HK-2 (cell line): ENCODE results near the gene DHX38.
"Not testable (repeated sequence)": the region's sequence is repeated elsewhere in the genome, so short reads cannot be mapped to it uniquely, and the experiment has no call there.

Experiments used
- DNase-seq: peaks from one replicate; pipeline ENCODE4 v3.0.0-alpha.2; 2018; ENCODE audit not compliant: unreplicated experiment

The DHX38 gene

DNA sequence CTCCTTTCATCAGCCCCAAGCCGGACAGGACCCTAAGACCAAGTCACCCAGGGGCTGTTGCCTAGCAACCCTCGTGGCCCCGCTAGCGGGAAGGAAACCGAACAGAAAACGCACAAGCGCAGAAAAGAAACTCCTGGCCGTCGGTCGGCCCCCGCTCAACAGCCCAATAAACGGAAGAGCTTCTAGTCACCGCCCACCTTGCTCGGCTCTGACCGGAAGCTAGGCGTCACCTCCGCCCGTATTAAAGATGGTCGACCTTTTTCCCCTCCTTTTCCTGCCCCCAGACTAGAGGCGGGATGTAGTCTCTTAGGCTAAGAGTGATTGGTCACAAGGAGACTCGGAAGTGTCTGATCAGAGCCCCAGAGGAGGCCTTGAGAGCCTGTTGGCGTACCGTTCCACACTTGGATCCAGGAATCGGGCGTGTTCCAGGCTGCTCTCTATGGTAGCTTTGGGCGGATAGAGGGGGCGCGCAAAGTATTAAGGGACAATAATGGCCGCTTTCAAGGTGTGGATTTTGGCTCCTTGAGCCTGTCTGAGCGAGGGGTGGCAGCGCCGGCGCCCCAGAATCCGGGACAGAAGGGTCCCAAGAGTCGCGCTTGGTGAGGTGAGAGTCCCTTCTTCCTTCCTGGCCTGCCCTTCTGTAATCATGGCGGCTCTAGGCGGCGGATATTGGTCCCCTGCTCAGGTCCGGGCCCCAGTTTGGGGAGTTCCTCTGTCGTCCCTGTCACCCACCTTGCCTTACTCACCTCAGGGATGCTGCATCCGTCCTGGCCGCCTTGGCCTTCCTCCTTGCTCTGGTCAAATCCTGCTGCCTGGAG is at the start of gene DHX38, which contains the start of gene TXNL4B:
TSS of gene DHX38 (plus strand) at position 400 of the 818 bp plus-strand sequence. CDS start 2,311 bp downstream, outside the sequence.
TSS of gene TXNL4B (minus strand) at position 173 of the 818 bp plus-strand sequence. CDS start 2,871 bp downstream, outside the sequence.
- peak; percentile 90 for DNase-seq

DNA sequence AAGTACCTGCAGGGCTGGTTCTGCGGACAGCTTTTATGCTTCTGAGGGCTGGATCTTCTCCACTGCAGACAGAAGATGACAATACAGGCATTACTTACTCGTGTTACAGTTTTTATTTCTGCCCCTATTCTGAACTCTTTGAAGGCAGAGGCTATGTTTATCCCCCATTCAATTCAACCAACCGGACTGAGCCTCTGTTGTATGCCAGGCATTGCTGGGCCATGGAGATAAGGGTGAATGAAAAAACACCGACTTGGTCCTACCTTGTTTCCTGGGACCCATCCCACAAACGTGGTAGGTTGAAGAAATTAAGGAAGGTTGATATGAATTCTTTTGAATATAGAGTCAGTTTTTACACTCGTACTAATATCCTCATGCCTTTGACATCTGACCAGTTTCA is 49.4 kb upstream of the DHX38 start:
- no peak for DNase-seq

DNA sequence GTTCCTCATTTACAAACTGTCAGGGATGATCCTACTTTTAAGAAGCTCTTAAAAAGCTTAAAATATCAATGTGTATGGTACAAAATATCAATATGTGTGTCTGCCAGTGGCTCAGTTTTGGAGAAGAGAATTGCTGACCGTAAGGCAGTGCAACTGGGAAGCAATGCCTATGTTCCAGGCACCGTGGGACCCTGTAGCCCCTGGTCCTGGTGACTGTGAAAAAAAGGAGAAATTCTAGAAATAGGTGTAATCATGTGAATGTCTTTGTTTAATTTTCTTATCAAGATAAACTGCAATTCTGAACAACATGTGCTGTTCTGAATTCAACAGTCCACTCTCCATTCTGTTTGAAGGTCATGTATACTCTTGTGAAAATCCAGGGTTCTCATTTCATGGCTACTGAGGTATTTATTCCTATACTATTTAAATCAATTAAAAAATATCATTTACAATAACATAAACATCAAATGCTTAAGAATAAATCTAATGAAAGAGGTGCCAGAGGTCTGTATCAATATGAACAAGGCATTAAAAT is 48.8 kb upstream of the DHX38 start:
- no peak for DNase-seq

DNA sequence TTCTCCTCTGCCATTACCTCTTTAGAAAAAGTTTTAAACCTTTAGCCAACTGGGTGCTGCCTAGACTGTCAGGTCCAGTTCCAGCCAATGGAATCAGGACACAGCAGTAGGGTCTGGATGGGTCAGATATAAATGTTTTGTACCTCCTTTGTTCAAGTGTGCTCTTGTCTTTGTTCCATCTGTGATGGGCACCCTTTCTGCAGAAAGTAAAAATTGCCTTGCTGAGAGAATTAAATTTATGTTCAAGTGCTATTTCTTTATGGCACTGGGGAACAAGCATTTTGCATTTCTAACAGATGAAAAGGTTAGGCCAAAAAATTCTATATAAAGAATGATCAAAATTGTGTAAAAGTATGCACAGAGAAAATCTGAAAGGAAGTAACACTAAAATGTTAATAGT is 44.5 kb upstream of the DHX38 start:
- no peak for DNase-seq

DNA sequence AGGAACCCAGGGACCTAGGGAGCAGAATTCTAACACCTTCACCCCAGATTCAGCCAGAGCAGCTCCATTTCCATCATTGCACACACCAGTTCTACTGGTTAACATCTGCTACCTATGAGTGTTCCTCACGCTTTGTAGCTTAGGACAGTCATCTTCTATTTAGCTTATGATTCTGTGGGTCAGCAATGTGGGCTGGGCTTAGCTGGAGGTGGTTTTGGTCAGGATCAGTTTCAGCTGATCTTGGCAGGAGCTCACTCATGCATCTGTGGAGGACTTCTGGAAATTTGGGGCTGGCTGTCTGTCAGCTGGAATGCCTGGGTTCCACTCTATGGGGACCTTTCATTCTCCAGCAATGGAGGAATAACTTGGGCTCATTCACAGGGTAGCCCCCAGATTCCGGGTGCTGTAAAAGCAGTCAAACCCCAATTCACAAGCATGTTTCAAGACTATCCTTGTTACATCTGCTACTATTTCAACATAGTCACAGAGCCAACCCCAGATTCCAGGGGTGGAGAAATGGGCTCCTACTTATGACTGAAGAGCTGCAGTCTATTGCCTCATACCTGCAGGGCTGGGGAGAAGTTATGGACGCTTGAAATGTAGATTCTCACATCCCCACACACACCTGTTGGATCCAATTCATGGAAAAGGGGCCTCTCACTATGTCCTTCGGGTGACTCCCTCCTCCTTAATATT is 42.7 kb upstream of the DHX38 start:
- no peak for DNase-seq

DNA sequence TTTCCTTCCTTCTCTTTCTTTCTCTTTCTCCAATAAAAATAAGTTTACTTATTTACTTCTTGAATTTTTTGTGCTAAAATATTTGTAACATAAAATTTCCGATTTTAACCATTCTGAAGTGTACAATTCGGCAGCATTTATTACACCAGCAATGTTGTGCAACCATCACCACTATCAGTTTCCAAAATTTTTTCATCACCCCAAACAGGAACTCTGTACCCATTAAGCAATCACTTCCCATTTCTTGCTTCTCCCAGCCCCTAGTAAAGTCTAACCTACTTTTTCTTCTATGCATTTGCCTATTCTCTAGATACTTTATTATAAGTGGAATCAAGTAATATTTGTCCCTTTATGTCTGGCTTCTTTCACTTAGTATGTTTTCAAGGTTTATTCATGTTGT is 41.8 kb upstream of the DHX38 start:
- no peak for DNase-seq

DNA sequence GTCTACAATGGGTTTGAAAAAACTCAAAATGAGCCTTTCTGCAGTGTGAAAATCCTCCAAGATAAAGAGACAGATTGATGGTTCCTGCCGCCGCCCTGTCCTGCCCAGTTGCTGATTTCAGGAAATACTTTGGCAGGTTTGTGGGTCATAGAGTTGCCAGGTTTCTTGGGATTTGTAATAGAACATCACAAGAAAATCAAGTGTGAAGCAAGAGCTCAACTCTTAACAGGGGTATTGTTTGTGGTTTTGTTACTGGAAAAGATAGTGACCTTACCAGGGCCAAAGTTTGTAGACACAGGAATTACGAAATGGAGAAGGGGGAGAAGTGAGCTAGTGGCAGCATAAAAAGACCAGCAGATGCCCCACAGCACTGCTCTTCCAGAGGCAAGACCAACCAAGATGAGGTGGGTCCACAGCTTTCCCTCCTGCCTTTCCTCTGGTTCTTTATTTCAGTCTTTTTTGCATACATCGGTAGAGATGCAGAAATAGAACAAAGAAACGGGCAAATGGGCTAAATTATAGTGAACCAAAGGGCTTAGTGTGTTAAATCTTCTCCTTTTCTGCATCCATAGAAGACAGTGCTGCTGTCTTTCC is 39.3 kb upstream of the DHX38 start, which contains the start of gene HP:
TSS of gene HP (plus strand) at position 252 of the 594 bp plus-strand sequence. CDS start at position 400, 148 bp downstream.
- DNase-seq: not testable (repeated sequence)

DNA sequence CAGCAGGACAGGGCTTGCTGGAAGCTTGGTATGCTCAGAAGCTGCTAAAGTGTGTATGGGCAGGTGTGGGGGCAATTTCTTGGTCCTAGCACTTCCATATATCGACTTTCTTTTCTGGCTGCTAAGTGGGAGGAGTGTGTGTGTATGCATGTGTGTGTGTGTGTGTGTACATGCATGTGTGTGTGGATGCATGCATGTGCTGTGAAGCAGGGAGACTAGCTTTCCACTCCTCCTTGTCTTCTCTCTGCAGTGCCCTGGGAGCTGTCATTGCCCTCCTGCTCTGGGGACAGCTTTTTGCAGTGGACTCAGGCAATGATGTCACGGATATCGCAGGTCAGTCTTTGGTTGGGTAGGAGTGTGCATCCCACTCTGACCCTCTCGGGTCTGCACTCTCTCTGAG is 37.7 kb upstream of the DHX38 start:
- no peak for DNase-seq

DNA sequence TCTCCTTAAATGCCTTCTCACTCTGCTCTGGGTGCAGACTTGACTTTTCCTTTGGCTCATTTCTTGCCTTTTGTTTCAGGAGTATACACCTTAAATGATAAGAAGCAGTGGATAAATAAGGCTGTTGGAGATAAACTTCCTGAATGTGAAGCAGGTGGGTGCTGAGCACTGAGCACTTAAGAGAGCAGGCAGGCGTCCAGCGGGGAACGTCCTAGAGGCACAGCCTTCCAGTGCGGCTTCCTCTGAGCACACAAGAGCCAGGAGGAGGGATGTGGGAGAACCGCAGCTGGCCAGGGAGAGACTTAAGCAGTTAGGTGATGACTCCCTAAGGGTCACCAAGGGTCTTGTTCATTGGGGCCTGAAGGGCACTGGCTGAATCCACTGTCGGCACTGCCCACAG is 36.3 kb upstream of the DHX38 start:
- not testable (repeated sequence) for DNase-seq

DNA sequence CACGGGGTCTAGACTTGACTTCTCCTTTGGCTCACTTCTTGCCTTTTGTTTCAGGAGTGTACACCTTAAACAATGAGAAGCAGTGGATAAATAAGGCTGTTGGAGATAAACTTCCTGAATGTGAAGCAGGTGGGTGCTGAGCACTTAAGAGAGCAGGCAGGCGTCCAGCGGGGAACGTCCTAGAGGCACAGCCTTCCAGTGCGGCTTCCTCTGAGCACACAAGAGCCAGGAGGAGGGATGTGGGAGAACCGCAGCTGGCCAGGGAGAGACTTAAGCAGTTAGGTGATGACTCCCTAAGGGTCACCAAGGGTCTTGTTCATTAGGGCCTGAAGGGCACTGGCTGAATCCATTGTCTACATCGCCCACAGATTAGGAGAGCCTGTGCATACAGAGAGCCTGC is 34.6 kb upstream of the DHX38 start:
- not testable (repeated sequence) for DNase-seq

DNA sequence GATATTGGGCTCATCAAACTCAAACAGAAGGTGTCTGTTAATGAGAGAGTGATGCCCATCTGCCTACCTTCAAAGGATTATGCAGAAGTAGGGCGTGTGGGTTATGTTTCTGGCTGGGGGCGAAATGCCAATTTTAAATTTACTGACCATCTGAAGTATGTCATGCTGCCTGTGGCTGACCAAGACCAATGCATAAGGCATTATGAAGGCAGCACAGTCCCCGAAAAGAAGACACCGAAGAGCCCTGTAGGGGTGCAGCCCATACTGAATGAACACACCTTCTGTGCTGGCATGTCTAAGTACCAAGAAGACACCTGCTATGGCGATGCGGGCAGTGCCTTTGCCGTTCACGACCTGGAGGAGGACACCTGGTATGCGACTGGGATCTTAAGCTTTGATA is 33.2 kb upstream of the DHX38 start:
- no peak for DNase-seq

DNA sequence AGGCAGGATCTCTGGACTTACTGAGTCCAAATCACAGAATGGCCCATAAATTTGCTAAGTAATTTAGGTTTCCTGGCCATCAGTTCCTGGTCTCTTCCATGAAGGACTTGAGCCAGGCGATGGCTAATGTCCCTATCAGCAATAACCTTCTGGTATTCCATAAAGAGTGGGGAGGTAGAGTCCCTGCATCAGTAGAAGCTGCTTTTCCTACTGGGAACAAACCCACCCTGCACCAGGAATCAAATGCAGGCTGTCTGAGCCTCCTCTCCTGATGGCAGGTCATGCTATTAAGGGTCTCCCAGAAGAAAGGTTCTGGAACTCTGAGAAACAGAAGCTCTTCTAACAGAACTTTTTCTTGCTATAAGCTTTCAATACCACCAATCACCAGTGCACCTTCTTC is 32.1 kb upstream of the DHX38 start:
- DNase-seq: no peak

DNA sequence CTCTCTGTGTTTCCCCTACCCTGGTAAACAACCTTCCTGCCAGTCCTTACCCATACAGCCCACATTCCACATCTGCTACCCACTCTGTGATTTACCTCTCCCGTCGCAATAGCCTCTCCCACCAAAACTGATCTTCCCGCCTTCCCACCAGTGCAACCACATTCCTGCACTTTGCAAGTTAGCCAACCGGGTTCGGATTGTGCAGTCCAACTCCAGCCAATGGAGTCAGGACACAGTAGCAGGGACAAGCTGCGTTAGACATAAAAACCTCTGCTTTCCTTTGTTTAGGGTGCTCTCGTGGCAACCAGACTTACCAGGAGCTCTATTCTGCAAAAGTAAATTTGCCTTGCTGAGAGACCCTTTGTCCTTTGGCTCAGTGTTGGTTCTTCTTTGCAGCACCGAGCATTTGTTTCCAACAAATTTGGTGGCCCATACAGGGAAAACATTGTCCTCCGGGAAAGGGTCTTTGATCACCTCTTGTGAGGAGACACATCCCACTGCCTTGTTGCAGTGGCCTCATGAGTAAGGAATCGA is 29.2 kb upstream of the DHX38 start:
- DNase-seq: no peak

DNA sequence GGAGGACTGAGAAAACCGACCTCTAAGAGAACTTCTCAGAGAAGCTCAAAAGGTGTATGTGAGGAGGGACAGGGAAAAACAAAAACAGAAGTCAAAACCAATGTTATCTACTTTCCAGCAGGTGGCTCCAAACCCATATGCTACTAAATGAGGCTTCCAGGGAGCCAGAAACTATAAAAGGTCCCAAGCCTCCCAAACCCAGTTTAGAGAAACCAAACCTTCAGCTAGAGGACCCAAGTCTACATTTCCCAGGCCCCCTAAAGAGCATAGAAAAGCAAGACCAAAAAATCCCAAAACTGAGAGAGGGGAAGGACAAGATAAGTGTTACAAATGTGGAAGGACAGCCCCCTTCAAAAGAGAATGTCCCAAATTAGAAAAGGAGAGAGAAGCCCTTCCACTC is 26.9 kb upstream of the DHX38 start:
- DNase-seq: no peak

DNA sequence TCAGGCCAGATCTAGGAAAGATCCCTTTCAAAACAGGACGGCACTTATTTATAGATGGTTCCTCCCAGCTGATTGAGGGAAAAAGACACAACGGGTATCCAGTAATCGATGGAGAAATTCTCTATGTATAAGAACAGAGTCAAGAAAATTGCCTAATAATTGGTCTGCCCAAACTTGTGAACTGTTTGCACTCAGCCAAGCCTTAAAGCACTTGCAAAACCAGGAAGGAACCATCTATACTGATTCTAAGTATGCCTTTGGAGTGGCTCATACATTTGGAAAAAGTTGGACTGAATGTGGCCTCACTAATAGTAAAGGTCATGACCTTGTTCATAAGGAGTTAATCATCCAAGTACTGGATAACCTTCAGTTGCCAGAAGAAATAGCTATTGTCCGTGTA is 24.7 kb upstream of the DHX38 start:
- DNase-seq: no peak

DNA sequence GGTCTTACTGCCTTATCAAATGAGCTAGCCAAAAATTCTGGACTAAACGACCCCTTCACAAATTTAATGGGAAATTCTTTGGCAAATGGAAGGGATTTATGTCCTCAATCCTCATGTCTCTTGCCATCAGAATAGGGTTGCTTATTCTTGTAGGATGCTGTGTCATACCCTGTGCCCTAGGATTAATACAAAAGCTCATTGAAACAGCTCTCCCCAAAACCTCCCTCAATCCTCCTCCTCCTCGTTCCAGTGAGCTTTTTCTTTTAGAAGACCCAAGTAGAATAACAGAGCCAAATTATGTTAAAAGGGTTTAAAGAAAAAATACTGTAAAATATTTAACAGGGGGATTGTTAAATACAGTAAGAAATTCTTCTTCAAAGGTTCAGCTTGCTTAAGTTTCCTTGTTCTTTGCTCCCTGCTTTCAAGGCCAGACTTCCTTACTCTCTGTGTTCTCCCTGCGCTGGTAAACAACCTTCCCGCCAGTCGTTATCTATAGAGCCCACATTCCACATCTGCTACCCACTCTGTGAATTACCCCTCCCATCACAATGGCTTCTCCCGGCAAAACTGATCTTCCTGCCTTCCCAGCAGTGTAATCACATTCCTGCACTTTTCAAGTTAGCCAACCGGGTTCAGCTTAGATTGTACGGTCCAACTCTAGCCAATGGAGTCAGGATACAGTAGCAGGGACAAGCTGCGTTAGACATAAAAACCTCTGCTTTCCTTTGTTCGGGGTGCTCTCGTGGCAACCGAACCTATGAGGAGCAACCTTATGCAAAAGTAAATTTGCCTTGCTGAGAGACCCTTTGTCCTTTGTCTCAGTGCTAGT is 20.9 kb upstream of the DHX38 start:
- DNase-seq: no peak

DNA sequence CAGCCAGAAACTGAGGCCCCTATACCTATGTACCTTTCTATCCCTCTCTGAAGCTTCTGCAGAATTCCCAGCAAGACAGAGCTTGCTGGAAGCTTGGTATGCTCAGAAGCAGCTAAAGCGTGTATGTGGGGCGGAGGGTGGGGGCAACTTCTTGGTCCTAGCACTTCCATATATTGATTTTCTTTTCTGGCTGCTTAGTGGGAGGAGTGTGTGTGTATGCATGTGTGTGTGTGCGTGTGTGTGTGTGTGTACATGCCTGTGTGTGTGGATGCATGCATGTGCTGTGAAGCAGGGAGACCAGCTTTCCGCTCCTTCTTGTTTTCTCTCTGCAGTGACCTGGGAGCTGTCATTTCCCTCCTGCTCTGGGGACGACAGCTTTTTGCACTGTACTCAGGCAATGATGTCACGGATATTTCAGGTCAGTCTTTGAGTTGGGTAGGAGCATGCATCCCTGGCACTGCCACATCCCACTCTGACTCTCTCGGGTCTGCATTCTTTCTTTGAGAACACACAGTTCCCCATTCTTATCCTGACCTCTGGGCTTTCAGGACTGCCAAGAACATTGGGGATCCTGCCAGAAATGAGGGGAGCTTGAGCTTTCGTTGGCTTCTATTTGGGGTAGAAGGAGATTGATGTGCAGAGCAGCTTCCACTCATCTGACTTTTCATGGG is 20.0 kb upstream of the DHX38 start:
- no peak for DNase-seq

DNA sequence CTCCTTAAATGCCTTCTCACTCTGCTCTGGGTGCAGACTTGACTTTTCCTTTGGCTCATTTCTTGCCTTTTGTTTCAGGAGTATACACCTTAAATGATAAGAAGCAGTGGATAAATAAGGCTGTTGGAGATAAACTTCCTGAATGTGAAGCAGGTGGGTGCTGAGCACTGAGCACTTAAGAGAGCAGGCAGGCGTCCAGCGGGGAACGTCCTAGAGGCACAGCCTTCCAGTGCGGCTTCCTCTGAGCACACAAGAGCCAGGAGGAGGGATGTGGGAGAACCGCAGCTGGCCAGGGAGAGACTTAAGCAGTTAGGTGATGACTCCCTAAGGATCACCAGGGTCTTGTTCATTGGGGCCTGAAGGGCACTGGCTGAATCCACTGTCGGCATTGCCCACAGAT is 18.6 kb upstream of the DHX38 start:
- not testable (repeated sequence) for DNase-seq

DNA sequence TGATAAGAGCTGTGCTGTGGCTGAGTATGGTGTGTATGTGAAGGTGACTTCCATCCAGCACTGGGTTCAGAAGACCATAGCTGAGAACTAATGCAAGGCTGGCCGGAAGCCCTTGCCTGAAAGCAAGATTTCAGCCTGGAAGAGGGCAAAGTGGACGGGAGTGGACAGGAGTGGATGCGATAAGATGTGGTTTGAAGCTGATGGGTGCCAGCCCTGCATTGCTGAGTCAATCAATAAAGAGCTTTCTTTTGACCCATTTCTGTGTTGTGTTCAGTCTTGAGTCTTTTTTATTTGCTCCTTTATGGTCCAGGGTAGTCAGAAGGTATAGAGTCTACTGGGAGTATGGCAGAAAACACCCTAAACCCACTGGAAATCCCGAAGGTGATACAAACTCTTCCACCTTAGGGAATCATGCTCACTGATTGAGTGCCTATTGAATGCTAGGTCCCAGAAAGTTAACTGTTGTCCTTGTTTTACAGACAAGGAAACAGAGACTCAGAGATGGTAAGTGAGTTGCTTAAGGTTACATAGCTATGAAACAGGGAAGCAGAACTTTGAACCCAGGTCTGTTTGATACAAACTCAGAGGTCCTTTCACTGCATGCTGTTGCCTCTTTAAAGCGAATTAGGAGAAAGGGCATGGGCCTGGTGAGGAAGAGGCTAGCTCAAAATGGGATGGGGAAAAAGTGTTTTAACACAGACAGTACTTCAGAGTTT is 16.5 kb upstream of the DHX38 start:
- DNase-seq: not testable (repeated sequence)
